HG03097 (cell line): ENCODE measurements around the gene AGFG1.
"Not testable (repeated sequence)": the region's sequence is repeated elsewhere in the genome, so short reads cannot be mapped to it uniquely, and the experiment has no call there.

Experiments
- ATAC-seq: cut with Tn5 transposase; IDR thresholded peaks from one replicate; pipeline ENCODE4 v1.9.1; 2021; ENCODE audit not compliant: unreplicated experiment, low FRiP score

The AGFG1 gene

GRCh38 chr2:227598835-227599503, 127.0 kb downstream of the AGFG1 start, which contains the start of gene SCYGR2:
Gene SCYGR2, plus strand, starts transcription at chr2:227598893. Its CDS starts 0 bp downstream, at chr2:227598893.
- not testable (repeated sequence) for ATAC-seq

DNA sequence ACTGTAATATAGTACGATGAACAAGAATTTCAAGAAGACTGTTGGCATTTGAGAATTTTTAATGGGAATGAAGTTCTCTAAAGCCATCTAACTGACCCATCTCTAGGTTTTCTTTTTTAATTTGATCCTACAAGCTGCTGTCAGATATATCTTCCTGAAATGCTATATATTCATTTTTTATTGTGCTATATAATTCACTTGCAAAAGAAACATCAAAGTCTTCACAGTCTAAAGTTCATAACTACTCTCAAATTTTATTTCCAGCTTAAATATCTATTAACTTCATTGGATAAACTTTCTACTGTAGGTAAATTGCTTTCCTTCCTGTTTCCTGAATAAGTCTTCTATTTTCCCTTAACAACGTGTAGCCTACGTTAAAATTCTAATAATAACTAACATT, 130.4 kb downstream of the AGFG1 start:
- no peak for ATAC-seq

GRCh38 chr2:227606476-227606875, 134.5 kb downstream of the AGFG1 start:
- ATAC-seq, result no peak

GRCh38 chr2:227607941-227608340, 136.0 kb downstream of the AGFG1 start:
- ATAC-seq, result no peak

DNA sequence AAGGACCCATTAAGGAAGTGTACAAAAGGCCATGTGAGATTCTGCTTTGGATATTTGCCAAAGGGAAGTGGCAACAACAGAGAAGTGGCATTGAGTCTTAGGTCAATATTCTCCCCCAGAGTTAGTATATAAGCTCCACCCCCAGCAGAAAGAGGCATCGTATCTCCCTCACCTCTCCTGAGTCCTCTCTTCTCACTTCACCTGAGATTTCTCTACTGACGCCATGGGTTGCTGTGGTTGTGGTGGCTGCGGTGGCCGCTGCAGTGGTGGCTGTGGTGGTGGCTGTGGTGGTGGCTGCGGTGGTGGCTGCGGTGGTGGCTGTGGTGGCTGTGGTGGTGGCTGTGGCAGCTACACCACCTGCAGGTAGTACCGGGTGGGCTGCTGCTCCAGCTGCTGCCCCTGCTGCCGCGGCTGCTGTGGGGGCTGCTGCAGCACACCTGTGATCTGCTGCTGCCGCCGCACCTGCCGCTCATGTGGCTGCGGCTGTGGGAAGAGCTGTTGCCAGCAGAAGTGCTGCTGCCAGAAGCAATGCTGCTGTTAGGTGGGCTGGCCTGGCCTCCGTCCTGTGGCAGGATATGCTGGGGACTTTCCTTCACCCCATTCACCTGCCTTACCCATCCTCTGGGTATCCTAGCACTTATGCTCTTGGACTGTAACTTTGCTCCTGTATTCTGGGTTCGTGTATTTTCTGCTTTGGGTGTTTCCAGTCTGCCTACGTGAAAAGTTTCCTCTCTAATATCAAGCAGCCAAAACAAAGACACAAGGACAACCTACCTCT, 136.8 kb downstream of the AGFG1 start:
- no peak for ATAC-seq

- ATAC-seq, result no peak
These were observed 138.2 kb downstream of the AGFG1 start for GRCh38 chr2:227610123-227610522.
